Cardiac muscle cell (in vitro differentiated cells and primary cell): Measurements from ENCODE around the gene MAN1C1. TPM values are rescaled to one million over a fixed set of nuclear protein-coding genes. Genes with fewer than 3 reads are reported as not detected.
A peak's percentile ranks its signal among the peaks of the same experiment; 100 is the strongest.

Experiments used
- DNase-seq, 2 donors: peaks; one replicate each; pipeline versions ENCODE4 v3.0.0 to v3.0.0-alpha.2; 2010 to 2017; ENCODE audit warnings: low read depth in 1 of 2, low spot score in 1 of 2
- H3K27ac ChIP-seq: fragments of 200-600 bp; sonication (generic); 2 replicates; pipeline ENCODE4 v1.5.1; 2016
- H3K27me3 ChIP-seq: fragments of 200-600 bp; sonication (generic); 2 replicates; pipeline ENCODE4 v1.6.0; 2016; ENCODE audit warnings: control low read depth
- H3K36me3 ChIP-seq: fragments of 200-600 bp; sonication (generic); 2 replicates; pipeline ENCODE4 v1.5.1; 2016; ENCODE audit warnings: control low read depth
- H3K4me1 ChIP-seq: fragments of 200-600 bp; sonication (generic); 2 replicates; pipeline ENCODE4 v1.8.1; 2017; ENCODE audit warnings: low read depth, mild to moderate bottlenecking, mixed run types
- H3K4me3 ChIP-seq: fragments of 200-600 bp; sonication (generic); 2 replicates; pipeline ENCODE4 v1.5.1; 2016; ENCODE audit warnings: mild to moderate bottlenecking
- H3K9me3 ChIP-seq: fragments of 200-600 bp; sonication (generic); 2 replicates; pipeline ENCODE4 v1.5.1; 2017; ENCODE audit warnings: low read depth, mild to moderate bottlenecking, control low read depth
- CTCF ChIP-seq: IDR thresholded peaks from 2 replicates; pipeline ENCODE4 v1.5.1; 2012; ENCODE audit warnings: low read depth, mild to moderate bottlenecking, low read length
- polyA plus RNA-seq: library from polyadenylated mRNA; unstranded; fragments of >200 nt; fragmentation: Nextera tagmentation; extraction: Ambion mirVana; gene quantifications from 2 replicates; pipeline ENCODE4 v1.2.1, GENCODE V29; 2016
- total RNA-seq: library from RNA; depleted of rRNA; stranded (reverse); fragments of >200 nt; gene quantifications from 2 replicates; pipeline ENCODE4 v1.2.3, GENCODE V29; 2016

The MAN1C1 gene
- total and polyA plus RNA-seq, 2 experiments from 2014 or later: 88.8 to 118 TPM

DNA sequence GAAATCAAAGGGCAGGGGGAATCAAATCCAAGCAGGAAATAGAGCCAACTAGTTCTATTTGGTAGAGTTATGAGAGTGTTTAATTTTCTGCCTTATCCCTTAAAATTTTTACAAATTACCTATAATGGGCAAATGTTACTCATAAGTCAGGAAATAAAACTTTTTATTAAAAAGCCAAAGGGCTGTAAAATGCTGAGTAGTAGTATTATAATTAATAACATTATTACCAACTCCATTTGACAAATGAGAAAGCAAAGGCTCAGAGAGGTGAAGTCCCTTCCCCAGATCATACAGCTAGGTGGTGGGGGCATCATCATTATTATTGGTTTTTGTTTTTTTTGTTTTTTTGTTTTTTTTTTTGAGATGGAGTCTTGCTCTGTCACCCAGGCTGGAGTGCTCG lies 186.8 kb downstream of the MAN1C1 start:
- H3K27ac ChIP-seq: no peak overlapping the region
- H3K27me3 ChIP-seq: no peaks in the 10 kb centered on the region
- no peak for DNase-seq
- H3K9me3 ChIP-seq: no peaks in the 10 kb centered on the region
- peaks cover 2% of the 10 kb centered on the region for H3K36me3 ChIP-seq
- no peak overlapping the region for H3K4me3 ChIP-seq
- peaks cover 20% of the 10 kb centered on the region for H3K4me1 ChIP-seq
- no peak for TF ChIP-seq CTCF

- TF ChIP-seq CTCF: no peak
- Histone ChIP-seq H3K36me3 (peaks cover 7% of the 10 kb centered on the region), H3K27ac (no peak overlapping the region), H3K9me3 (no peaks in the 10 kb centered on the region), H3K4me3 (no peak overlapping the region), H3K4me1 (peaks cover 12% of the 10 kb centered on the region), H3K27me3 (no peaks in the 10 kb centered on the region)
- DNase-seq: peak in 1 of 2 donors; percentile 28
Observed at GRCh38 chr1:25804244-25804963, 187.8 kb downstream of the MAN1C1 start.

DNA sequence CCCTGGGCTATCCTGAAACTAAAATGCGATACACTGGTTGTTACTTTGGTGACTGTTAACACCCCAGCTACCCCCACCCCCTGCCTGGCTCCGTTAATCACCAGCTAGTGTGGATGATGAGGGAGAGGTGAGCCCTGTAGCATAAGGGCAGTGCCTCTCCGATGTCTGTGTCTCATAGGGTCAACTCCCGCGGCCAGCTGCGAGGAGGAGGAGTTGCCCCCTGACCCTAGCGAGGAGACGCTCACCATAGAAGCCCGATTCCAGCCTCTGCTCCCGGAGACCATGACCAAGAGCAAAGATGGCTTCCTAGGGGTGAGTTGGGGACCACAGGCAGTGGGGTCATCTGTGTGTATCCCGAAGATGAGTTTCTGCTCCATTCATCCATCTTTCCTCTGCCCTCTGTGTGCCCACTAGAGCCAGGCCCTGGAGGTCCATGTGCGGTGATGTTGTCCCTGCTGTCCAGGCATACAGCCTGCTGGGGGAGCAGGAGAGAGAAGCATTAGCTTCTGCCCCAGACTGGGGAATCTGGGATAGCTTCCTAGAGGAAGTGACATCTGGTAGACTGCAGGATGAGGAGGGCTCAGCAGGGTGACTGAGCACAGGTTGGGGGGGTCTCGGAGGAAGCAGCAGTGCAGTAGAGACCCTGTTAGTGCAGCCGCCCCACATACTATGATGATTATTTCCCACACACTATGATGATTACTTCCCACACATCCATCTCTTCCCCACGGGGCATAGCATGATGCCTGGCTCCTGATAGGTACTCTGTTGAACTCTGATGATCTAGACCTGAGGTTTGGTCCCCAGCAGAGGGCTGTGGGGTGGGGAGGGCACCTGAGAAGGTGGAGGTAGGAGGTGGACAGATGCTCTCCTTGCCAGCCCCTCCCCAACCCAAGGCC lies 188.6 kb downstream of the MAN1C1 start:
- H3K4me3 ChIP-seq: no peak overlapping the region
- H3K4me1 ChIP-seq: peaks cover 8% of the 10 kb centered on the region
- no peaks in the 10 kb centered on the region for H3K27me3 ChIP-seq
- no peak for TF ChIP-seq CTCF
- H3K9me3 ChIP-seq: no peaks in the 10 kb centered on the region
- no peak overlapping the region for H3K27ac ChIP-seq
- no peak for DNase-seq
- peaks cover 7% of the 10 kb centered on the region for H3K36me3 ChIP-seq

GRCh38 chr1:25805863-25806225 lies 189.3 kb downstream of the MAN1C1 start:
- H3K9me3 ChIP-seq: no peaks in the 10 kb centered on the region
- H3K27ac ChIP-seq: no peak overlapping the region
- peaks cover 8% of the 10 kb centered on the region for H3K4me1 ChIP-seq
- no peak overlapping the region for H3K4me3 ChIP-seq
- DNase-seq: peak in 1 of 2 donors; percentile 78
- H3K27me3 ChIP-seq: no peaks in the 10 kb centered on the region
- peaks cover 7% of the 10 kb centered on the region for H3K36me3 ChIP-seq
- no peak for TF ChIP-seq CTCF

DNA sequence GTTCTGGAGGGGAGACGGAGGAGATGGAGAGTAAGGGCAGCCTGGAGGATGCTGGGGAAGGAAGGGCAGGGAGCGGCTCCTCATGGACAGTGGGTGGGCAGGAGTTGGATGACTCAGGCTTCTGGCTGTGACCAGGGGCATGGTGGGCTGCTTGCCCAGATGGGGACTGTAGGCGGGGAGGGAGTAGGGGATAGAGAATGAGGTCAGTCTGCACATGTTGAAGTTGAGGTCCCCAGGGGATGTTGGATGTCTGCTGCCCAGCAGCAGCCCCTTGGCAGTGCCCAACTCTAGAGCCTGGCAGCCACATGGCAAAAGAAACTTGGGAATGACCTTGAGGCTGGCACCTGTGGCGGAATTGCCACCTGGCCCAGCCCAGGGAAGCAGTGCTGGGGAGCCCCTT lies 189.8 kb downstream of the MAN1C1 start:
- TF ChIP-seq CTCF: no peak
- H3K36me3 ChIP-seq: peaks cover 8% of the 10 kb centered on the region

More for the DNA sequence above, 189.8 kb downstream of the MAN1C1 start:
- Histone ChIP-seq H3K27me3 (no peaks in the 10 kb centered on the region), H3K27ac (no peak overlapping the region), H3K4me3 (no peak overlapping the region), H3K4me1 (peaks cover 8% of the 10 kb centered on the region), H3K9me3 (no peaks in the 10 kb centered on the region)
- peak in 1 of 2 donors; percentile 68 for DNase-seq
